HUES64 (cell line): ENCODE measurements around the gene RMI2.

ENCODE experiments used
- H3K27ac ChIP-seq: 2 replicates; pipeline ENCODE4 v1.7.0; 2013; ENCODE audit warnings: low read depth, low read length, inconsistent platforms
- H3K27me3 ChIP-seq: 2 replicates; pipeline ENCODE4 v1.6.1; 2013; ENCODE audit warnings: mild to moderate bottlenecking, low read length; ENCODE audit not compliant: insufficient read depth
- H3K36me3 ChIP-seq: 2 replicates; pipeline ENCODE4 v1.6.1; 2013; ENCODE audit warnings: mild to moderate bottlenecking, low read length; ENCODE audit not compliant: insufficient read depth
- H3K4me1 ChIP-seq: 2 replicates; pipeline ENCODE4 v1.6.1; 2013; ENCODE audit warnings: mild to moderate bottlenecking, low read length, moderate library complexity; ENCODE audit not compliant: insufficient read depth
- H3K4me3 ChIP-seq: 2 replicates; pipeline ENCODE4 v1.5.1; 2013; ENCODE audit warnings: mild to moderate bottlenecking, low read length, moderate library complexity
- H3K9ac ChIP-seq: 2 replicates; pipeline ENCODE4 v1.6.1; 2013; ENCODE audit warnings: mild to moderate bottlenecking, low read depth, low read length
- H3K9me3 ChIP-seq: 2 replicates; pipeline ENCODE4 v1.6.1; 2013; ENCODE audit warnings: low read depth, low read length; ENCODE audit not compliant: insufficient read depth
- WGBS: fragments of 150-250, 120-280 bp; methylation state at CpG from one replicate; pipeline ENCODE4 v1.1.7; 2013; ENCODE audit warnings: missing lambda C conversion rate; 5-methylcytosine and 5-hydroxymethylcytosine counted together

Gene RMI2

DNA sequence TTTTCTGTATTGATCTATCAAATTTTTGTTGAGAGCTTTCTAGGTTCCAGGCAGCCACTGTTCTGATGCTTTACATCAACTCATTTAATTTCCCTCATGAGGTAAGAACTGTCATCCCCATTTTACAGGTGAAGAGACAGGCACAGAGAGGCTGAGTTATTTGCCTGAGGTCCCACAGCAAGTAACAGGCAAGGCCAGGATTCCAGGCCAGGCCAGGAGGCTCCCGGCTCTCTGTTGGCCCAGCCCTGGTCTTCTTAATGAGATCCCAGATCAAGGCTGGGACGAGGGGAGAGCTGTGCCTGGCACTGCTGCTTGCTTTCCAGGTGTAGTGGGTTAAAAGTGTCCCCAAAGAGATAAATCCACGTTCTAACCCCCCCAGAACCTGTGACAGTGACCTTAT lies 22.4 kb upstream of the RMI2 start:
- WGBS = 88% methylated on average over 3 of the region's 3 CpGs

DNA sequence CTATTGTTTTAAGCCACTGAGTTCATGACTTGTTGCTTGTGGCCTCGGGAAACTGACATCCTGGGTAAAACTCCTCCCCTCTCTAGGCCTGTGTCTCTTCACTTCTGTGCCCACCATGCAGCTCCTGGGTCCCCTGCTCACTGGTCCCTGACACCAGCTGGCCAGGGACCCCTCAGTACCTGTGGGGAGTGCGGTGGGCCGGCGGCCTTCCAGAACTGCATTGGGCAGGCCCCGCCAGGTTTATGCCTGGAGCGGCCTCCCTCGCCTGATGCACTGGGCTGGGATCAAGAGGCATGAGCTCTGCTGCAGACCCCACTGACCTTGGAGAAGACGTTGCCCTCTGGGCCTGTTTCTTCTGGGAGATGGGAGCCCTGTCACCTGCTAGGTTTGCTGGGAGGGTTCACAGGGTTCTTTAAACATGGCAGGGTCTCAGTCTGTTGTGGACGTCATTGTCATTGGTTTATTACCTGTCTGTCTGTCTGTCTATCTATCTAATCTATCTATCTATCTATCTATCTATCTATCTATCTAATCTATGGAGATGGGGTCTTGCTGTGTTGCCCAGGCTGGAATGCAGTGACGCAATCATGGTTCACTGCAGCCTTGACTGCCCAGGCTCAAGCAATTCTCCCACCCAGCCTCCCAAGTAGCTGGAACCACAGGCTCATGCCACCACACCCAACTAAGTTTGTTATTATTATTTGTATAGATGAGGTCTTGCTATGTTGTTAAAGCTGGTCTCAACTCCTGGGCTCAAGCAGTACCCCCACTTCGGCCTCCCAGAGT lies 21.5 kb upstream of the RMI2 start:
- no peak overlapping the region for H3K4me3 ChIP-seq
- no peaks in the 10 kb centered on the region for H3K9me3 ChIP-seq
- H3K4me1 ChIP-seq = peaks cover 21% of the 10 kb centered on the region
- H3K9ac ChIP-seq = no peak overlapping the region
- no peak overlapping the region for H3K27ac ChIP-seq
- no peaks in the 10 kb centered on the region for H3K36me3 ChIP-seq
- no peaks in the 10 kb centered on the region for H3K27me3 ChIP-seq
- WGBS = 90% methylated on average over 11 of the region's 11 CpGs

More for the DNA sequence above, 22.4 kb upstream of the RMI2 start:
- Histone ChIP-seq H3K9me3 (no peaks in the 10 kb centered on the region), H3K4me1 (peaks cover 14% of the 10 kb centered on the region), H3K36me3 (no peaks in the 10 kb centered on the region), H3K27me3 (no peaks in the 10 kb centered on the region), H3K4me3 (no peak overlapping the region), H3K9ac (no peak overlapping the region), H3K27ac (no peak overlapping the region)

DNA sequence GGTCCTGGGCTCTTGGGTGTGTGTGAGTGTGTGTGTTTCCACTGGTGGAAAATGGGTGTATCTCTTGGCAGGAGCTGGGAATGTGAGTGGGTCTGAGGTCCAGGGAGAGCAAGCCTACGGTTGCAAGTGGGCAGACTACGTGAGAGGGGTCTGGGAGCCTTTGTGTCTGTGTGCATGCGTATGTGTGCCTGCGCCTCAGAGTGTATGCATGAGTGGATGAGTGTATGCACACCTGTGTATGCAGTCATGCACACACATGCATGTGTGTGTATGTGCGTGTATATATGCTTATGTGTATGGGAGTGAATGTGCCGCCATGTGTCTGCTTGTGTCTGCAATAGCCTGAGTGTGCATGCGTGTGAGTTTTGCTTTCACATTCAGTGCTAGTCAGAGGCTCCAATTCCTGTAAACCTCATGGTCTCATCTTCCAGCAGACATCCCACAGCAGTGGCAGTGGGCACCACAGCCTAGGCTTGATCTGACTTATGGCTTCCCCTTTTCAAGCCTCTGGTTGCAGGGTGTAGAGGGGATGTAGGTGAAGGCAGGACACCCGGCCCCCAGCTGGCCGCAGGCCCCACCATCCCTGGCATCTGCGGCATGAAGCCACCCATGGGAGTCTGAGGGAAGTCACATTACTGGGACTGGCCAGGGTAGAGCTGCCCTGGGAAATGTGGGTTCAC lies 19.7 kb upstream of the RMI2 start:
- WGBS = 83% methylated on average over 10 of the region's 10 CpGs
- no peaks in the 10 kb centered on the region for H3K27me3 ChIP-seq
- no peak overlapping the region for H3K27ac ChIP-seq
- peaks cover 29% of the 10 kb centered on the region for H3K4me1 ChIP-seq
- H3K36me3 ChIP-seq = no peaks in the 10 kb centered on the region
- H3K4me3 ChIP-seq = no peak overlapping the region
- H3K9me3 ChIP-seq = no peaks in the 10 kb centered on the region
- no peak overlapping the region for H3K9ac ChIP-seq

DNA sequence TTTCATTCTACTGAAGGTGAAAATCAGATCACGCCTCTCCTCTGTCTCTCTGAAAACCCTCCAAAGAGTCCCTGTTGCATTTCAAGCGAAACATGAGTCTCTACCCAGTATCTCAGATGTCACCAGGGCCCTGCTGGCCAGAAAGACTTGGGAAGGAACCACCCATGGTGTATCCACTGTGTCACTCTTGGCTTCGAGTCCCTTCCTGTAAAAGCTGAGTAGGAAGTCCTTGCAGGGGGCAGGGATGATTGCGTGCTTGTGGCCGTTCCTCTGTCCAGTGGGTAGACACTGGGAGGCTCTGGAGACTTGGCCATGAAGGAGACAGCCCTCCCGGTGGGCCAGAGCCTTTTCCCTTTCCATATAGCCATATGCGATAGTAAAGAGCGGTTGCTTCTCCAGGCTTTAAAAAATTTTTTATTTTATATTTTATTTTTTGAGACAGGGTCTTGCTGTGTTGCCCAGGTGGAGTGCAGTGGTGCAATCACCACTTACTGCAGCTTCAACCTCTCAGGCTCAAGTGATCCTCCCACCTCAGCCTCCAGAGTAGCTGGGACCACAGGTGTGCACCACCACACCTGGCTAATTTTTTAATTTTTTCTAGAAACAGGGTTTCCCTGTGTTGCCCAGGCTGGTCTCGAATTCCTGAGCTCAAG lies 19.0 kb upstream of the RMI2 start:
- Histone ChIP-seq H3K27ac (no peak overlapping the region), H3K36me3 (no peaks in the 10 kb centered on the region), H3K27me3 (no peaks in the 10 kb centered on the region), H3K9me3 (no peaks in the 10 kb centered on the region), H3K4me3 (no peak overlapping the region), H3K4me1 (peaks cover 29% of the 10 kb centered on the region), H3K9ac (no peak overlapping the region)
- WGBS = 92% methylated on average over 7 of the region's 9 CpGs

DNA sequence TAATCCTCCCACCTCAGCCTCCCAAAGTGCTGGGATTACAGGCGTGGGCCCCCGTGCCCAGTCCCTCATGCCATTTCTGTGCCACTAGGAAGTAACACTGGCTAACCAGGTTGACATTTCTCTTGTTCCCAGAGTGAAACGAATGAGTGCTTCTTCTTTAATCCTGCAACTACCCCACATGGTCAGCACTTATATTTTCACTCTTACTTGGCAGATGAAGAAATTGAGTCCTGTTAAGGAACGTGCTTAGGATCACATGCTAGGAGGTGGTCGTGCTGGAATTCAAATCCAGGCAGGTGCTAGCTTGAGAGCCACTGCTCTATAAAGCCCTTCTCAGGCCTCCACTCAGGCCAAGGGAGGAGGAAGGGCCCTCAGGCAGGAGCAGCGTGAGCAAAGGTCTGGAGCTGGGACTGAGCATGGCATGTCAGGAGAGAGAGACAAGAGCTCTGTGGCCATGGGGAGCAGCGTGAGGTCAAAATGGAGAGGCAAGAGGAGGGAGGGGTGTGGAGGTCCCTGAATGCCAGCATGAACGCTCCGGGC lies 18.5 kb upstream of the RMI2 start:
- Histone ChIP-seq H3K4me1 (peaks cover 29% of the 10 kb centered on the region), H3K27me3 (no peaks in the 10 kb centered on the region), H3K36me3 (no peaks in the 10 kb centered on the region), H3K27ac (peak overlapping the region; percentile 56; the same call in 1 of the 2 replicates), H3K9ac (no peak overlapping the region), H3K4me3 (no peak overlapping the region), H3K9me3 (no peaks in the 10 kb centered on the region)
- 88% methylated on average over 9 of the region's 9 CpGs for WGBS

DNA sequence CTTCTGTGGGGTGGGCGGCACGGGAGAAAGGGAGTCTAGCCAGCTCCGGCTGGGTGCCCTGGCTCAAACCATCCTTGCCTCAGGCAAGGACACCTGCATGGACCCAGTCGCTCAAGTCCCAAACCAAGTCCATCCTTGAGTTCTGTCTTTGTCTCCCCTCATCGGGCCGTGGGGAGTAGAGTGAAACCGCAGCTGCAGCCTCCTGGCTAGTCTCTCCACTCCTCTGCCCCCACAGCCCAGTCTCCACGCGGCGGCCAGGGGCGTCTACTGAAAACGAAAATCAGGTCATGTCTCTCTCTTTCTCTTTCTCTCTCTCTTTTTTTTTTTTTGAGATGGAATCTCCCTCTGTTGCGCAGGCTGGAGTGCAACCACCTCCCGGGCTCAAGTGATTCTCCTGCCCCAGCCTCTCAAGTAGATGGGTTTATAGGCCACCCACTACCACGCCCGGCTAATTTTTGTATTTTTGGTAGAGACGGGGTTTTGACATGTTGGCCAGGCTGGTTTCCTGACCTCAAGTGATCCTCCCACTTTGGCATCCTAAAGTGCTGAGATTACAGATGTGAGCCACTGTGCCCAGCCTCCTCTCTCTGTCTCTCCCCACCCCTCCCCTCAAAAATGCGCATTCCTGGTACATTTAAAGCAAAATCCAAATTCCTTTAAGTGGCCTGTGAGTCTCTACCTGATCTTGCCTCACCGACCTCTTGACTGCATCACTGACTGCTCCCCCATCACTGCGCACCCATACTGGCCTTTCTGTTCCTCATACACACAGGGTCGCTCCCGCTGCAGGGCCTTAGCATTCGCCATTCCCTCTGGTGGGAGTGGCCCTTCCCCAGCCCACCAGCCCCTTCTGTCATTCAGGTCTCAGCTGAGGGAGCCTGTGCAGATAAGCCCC lies 17.7 kb upstream of the RMI2 start:
- Histone ChIP-seq H3K36me3 (no peaks in the 10 kb centered on the region), H3K27me3 (no peaks in the 10 kb centered on the region), H3K27ac (peak overlapping the region; percentile 98), H3K4me3 (no peak overlapping the region), H3K9me3 (no peaks in the 10 kb centered on the region), H3K9ac (peak overlapping the region; percentile 51; the same call in 1 of the 2 replicates), H3K4me1 (peaks cover 29% of the 10 kb centered on the region)
- 73% methylated on average over 23 of the region's 23 CpGs for WGBS

DNA sequence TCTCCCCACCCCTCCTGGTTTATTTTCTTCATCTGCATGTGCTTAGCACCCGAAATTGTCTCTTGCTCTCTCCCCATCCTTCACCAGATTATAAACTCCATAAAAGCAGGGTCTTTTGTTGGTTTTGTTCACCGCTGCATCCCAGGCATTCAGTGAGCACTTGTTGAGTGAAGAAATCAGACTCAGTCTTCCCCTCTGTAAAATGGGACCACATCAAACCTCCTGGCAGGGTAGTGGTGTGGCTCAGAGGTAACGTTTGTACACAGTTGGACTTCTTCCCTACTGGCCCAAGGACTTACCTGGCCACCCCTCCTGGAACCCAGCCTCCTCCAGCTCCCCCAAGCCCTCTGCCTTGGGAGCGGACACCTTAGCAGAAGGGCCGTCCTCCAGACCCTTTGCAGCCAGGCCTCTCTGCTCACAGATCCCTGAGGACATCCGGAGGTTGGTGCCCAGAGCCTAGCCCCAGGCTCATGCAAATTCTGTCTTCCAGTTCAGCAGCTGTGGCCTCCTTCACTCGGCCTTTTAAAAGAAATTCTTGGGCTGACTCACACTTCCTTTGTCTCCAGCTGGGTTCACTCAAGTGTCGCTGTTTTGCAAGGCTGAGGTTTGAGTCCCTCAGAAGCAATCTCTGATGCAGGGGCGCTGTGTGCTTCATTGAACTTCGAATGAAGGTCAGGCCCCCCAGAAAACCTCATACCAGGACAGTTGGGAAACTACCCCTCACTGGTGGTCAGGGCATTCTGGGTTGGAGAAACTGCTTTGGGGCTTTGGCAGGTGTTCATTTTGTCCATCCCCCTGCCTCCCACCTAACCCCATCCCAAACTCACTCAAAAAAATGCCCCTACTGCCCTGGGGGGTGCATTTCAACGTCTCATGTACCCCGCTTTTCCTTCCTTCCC lies 16.8 kb upstream of the RMI2 start:
- Histone ChIP-seq H3K4me1 (peaks cover 29% of the 10 kb centered on the region), H3K9ac (peak overlapping the region; percentile 82), H3K27ac (peak overlapping the region; percentile 98), H3K4me3 (peak overlapping the region; percentile 31), H3K27me3 (no peaks in the 10 kb centered on the region), H3K36me3 (no peaks in the 10 kb centered on the region), H3K9me3 (no peaks in the 10 kb centered on the region)
- 14% methylated on average over 12 of the region's 12 CpGs for WGBS

DNA sequence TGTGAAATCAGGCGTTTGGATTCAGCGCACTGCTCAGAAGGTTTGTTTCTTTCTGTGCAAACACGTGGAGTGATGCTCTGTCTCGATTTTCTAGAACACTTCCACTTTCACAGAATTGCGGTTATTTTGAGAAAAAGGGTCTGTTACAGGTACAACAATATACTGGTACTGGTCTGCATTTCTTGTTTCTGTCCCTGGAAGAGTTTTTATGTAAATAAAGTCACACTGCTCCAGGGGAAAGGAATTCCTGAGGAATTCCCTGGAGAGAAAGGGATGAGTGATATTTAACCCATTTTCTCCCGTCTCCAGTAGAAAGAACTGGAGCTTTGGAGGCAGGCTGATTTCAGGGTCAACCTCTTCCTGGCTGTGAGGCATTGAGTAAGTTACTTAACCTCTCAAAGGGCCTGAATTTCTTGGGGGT lies 16.2 kb upstream of the RMI2 start:
- H3K4me3 ChIP-seq = peak overlapping the region; percentile 31
- 0% methylated on average over 3 of the region's 6 CpGs for WGBS
- no peaks in the 10 kb centered on the region for H3K9me3 ChIP-seq
- peak overlapping the region; percentile 82 for H3K9ac ChIP-seq
- H3K27me3 ChIP-seq = no peaks in the 10 kb centered on the region
- H3K27ac ChIP-seq = peak overlapping the region; percentile 98
- H3K4me1 ChIP-seq = peaks cover 29% of the 10 kb centered on the region
- no peaks in the 10 kb centered on the region for H3K36me3 ChIP-seq

DNA sequence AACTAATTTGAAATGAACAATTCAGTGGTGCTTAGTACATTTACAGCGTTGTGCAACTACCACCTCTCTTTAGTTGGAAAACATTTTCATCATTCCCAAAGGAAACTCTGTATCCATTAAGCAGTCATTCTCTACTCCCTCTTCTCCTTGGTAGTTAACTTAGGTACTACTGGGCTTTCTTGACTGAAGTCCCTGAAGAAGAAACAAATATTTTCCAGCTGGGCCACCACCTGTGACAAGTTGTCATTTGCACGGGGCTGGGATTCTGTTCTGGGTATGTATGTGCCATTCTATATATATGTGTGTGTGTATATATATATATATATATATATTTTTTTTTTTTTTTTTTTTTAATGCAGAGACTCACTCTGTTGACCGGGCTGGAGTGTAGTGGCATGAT lies 15.4 kb upstream of the RMI2 start:
- H3K4me3 ChIP-seq = no peak overlapping the region
- no peaks in the 10 kb centered on the region for H3K36me3 ChIP-seq
- peak overlapping the region; percentile 98 for H3K27ac ChIP-seq
- 0 out of 2 replicates have a peak, but pooled peaks cover 3% of the 10 kb centered on the region for H3K9me3 ChIP-seq
- peaks cover 29% of the 10 kb centered on the region for H3K4me1 ChIP-seq
- WGBS = 72% methylated on average over 3 of the region's 3 CpGs
- no peaks in the 10 kb centered on the region for H3K27me3 ChIP-seq
- peak overlapping the region; percentile 82; the same call in 1 of the 2 replicates for H3K9ac ChIP-seq
